ENCODE data around the gene ARHGAP20. TPM values are rescaled to one million over a fixed set of nuclear protein-coding genes. Genes with fewer than 3 reads are reported as not detected.
"Not testable (repeated sequence)": the region's sequence is repeated elsewhere in the genome, so short reads cannot be mapped to it uniquely, and the experiment has no call there.

The ARHGAP20 gene
- total RNA-seq, 1 experiment from 2014 or later: 0.05 TPM

GRCh38 chr11:110631551-110631950 lies 80.7 kb downstream of the ARHGAP20 start:
- H3K4me3 ChIP-seq (ENCODE audit: low read depth, low read length): no peak overlapping the region
- POLR2A ChIA-PET: no interaction called here
- no peak for DNase-seq
- H3K36me3 ChIP-seq (ENCODE audit: control insufficient read depth, insufficient read depth, low read length): no peaks in the 10 kb centered on the region
- H3K27me3 ChIP-seq (replicated peaks; ENCODE audit: control insufficient read depth, insufficient read depth, low read length): no peaks in the 10 kb centered on the region
- no peaks in the 10 kb centered on the region for H3K4me1 ChIP-seq
- Mint-ChIP-seq H3K27ac (ENCODE audit: unreplicated experiment) (no peak overlapping the region), H3K36me3 (ENCODE audit: insufficient read depth, unreplicated experiment) (no peaks in the 10 kb centered on the region), H3K4me1 (ENCODE audit: low read depth, unreplicated experiment) (no peaks in the 10 kb centered on the region), H3K27me3 (ENCODE audit: insufficient read depth, unreplicated experiment) (peaks cover 9% of the 10 kb centered on the region), H3K4me3 (ENCODE audit: unreplicated experiment) (no peak overlapping the region), H3K9me3 (ENCODE audit: unreplicated experiment) (no peaks in the 10 kb centered on the region)
- CTCF ChIA-PET: no interaction called here
- BruUV-seq (replicated peaks): no TSS peak
- no peak for TF ChIP-seq CTCF (IDR thresholded peaks at IDR 0.05; ENCODE audit: insufficient read depth in 1 of 2, low read depth in 1 of 2, low read length in 1 of 2, severe bottlenecking in 1 of 2, unreplicated experiment in 1 of 2)
- H3K9me3 ChIP-seq: no peaks in the 10 kb centered on the region
- intact Hi-C loops (cut with micrococcal nuclease; ENCODE audit: unreplicated experiment): loop anchor here (5.0 kb wide), 1 partner anchor 114 kb away; no protein-coding TSS in a partner anchor

- BruUV-seq (replicated peaks): no TSS peak
- Histone ChIP-seq H3K27me3 (replicated peaks; ENCODE audit: control insufficient read depth, insufficient read depth, low read length) (no peaks in the 10 kb centered on the region), H3K4me1 (no peaks in the 10 kb centered on the region), H3K4me3 (ENCODE audit: low read depth, low read length) (no peak overlapping the region), H3K9me3 (no peaks in the 10 kb centered on the region), H3K36me3 (ENCODE audit: control insufficient read depth, insufficient read depth, low read length) (no peaks in the 10 kb centered on the region)
- TF ChIP-seq CTCF (IDR thresholded peaks at IDR 0.05; ENCODE audit: insufficient read depth in 1 of 2, low read depth in 1 of 2, low read length in 1 of 2, severe bottlenecking in 1 of 2, unreplicated experiment in 1 of 2): no peak
- CTCF ChIA-PET: no interaction called here
- Mint-ChIP-seq H3K9me3 (ENCODE audit: unreplicated experiment) (no peaks in the 10 kb centered on the region), H3K27me3 (ENCODE audit: insufficient read depth, unreplicated experiment) (peaks cover 6% of the 10 kb centered on the region), H3K4me1 (ENCODE audit: low read depth, unreplicated experiment) (no peaks in the 10 kb centered on the region), H3K36me3 (ENCODE audit: insufficient read depth, unreplicated experiment) (no peaks in the 10 kb centered on the region), H3K4me3 (ENCODE audit: unreplicated experiment) (no peak overlapping the region), H3K27ac (ENCODE audit: unreplicated experiment) (no peak overlapping the region)
- POLR2A ChIA-PET: no interaction called here
- no peak for DNase-seq
- intact Hi-C loops (cut with micrococcal nuclease; ENCODE audit: unreplicated experiment): no loop called here
These were observed 82.6 kb downstream of the ARHGAP20 start for GRCh38 chr11:110629594-110629993.

GRCh38 chr11:110621826-110622225 lies 90.4 kb downstream of the ARHGAP20 start:
- CTCF ChIA-PET: no interaction called here
- Mint-ChIP-seq H3K4me3 (ENCODE audit: unreplicated experiment) (no peak overlapping the region), H3K4me1 (ENCODE audit: low read depth, unreplicated experiment) (no peaks in the 10 kb centered on the region), H3K27me3 (ENCODE audit: insufficient read depth, unreplicated experiment) (peaks cover 11% of the 10 kb centered on the region), H3K27ac (ENCODE audit: unreplicated experiment) (no peak overlapping the region), H3K9me3 (ENCODE audit: unreplicated experiment) (peaks cover 20% of the 10 kb centered on the region), H3K36me3 (ENCODE audit: insufficient read depth, unreplicated experiment) (no peaks in the 10 kb centered on the region)
- no peaks in the 10 kb centered on the region for H3K9me3 ChIP-seq
- H3K27me3 ChIP-seq (replicated peaks; ENCODE audit: control insufficient read depth, insufficient read depth, low read length): no peaks in the 10 kb centered on the region; the same call in 1 of the 2 replicates
- no TSS peak for BruUV-seq (replicated peaks)
- DNase-seq: no peak
- no peaks in the 10 kb centered on the region for H3K4me1 ChIP-seq
- intact Hi-C loops (cut with micrococcal nuclease; ENCODE audit: unreplicated experiment): no loop called here
- POLR2A ChIA-PET: no interaction called here
- H3K4me3 ChIP-seq (ENCODE audit: low read depth, low read length): no peak overlapping the region
- no peaks in the 10 kb centered on the region for H3K36me3 ChIP-seq (ENCODE audit: control insufficient read depth, insufficient read depth, low read length)
- no peak for TF ChIP-seq CTCF (IDR thresholded peaks at IDR 0.05; ENCODE audit: insufficient read depth in 1 of 2, low read depth in 1 of 2, low read length in 1 of 2, severe bottlenecking in 1 of 2, unreplicated experiment in 1 of 2)

- BruUV-seq (replicated peaks); H3K4me3 Mint-ChIP-seq (ENCODE audit: unreplicated experiment); H3K27me3 ChIP-seq (replicated peaks; ENCODE audit: control insufficient read depth, insufficient read depth, low read length); H3K36me3 ChIP-seq (ENCODE audit: control insufficient read depth, insufficient read depth, low read length); POLR2A ChIA-PET; H3K9me3 ChIP-seq; H3K4me3 ChIP-seq (ENCODE audit: low read depth, low read length); DNase-seq; CTCF ChIA-PET; H3K27ac Mint-ChIP-seq (ENCODE audit: unreplicated experiment); intact Hi-C loops (cut with micrococcal nuclease; ENCODE audit: unreplicated experiment); H3K4me1 ChIP-seq; H3K36me3 Mint-ChIP-seq (ENCODE audit: insufficient read depth, unreplicated experiment); H3K4me1 Mint-ChIP-seq (ENCODE audit: low read depth, unreplicated experiment): not testable (repeated sequence)
- H3K27me3 Mint-ChIP-seq (ENCODE audit: insufficient read depth, unreplicated experiment): peaks cover 16% of the 10 kb centered on the region
- H3K9me3 Mint-ChIP-seq (ENCODE audit: unreplicated experiment): peaks cover 20% of the 10 kb centered on the region
These were observed 92.9 kb downstream of the ARHGAP20 start for GRCh38 chr11:110619366-110619765.
